ENCODE data around the gene LPCAT4.

DNA sequence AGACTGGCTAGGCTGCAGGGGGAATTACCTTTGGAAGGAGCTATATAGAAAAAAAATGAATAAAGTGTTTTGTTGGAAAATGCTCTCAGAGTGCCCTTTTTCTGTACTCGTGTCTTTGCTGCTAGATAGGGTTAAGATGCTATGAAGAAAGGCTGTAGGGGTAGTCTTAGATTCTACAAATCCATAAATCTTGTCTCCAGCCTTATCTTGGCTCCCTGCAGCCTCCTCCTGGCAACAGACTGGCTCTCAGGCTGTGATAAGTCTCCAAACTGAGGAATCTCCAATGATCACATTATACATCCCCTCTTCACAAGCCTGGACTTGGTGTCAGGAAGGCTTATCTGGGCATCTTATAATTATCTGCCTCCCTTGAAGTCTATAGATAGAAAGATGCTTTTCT, 9.3 kb downstream of the LPCAT4 start:
- TF ChIP-seq HNF4A (conservative IDR thresholded peaks at IDR 0.05) = no peak
- TF ChIP-seq, protein P1, sequence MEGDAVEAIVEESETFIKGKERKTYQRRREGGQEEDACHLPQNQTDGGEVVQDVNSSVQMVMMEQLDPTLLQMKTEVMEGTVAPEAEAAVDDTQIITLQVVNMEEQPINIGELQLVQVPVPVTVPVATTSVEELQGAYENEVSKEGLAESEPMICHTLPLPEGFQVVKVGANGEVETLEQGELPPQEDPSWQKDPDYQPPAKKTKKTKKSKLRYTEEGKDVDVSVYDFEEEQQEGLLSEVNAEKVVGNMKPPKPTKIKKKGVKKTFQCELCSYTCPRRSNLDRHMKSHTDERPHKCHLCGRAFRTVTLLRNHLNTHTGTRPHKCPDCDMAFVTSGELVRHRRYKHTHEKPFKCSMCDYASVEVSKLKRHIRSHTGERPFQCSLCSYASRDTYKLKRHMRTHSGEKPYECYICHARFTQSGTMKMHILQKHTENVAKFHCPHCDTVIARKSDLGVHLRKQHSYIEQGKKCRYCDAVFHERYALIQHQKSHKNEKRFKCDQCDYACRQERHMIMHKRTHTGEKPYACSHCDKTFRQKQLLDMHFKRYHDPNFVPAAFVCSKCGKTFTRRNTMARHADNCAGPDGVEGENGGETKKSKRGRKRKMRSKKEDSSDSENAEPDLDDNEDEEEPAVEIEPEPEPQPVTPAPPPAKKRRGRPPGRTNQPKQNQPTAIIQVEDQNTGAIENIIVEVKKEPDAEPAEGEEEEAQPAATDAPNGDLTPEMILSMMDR (IDR thresholded peaks at IDR 0.05; ENCODE audit: low read depth, low read length, missing input control) = no peak
